Stimulated activated CD8-positive, alpha-beta memory T cell treated with anti-CD3 and anti-CD28 coated beads, Interleukin-15, amount 100 ng/mL, for 24 hours (primary cell): ENCODE data around the gene GXYLT2.

ENCODE experiments used
- DNase-seq: peaks from one replicate; pipeline ENCODE4 v3.0.0-alpha.2; 2020; ENCODE audit warnings: low read depth

GXYLT2 gene

DNA sequence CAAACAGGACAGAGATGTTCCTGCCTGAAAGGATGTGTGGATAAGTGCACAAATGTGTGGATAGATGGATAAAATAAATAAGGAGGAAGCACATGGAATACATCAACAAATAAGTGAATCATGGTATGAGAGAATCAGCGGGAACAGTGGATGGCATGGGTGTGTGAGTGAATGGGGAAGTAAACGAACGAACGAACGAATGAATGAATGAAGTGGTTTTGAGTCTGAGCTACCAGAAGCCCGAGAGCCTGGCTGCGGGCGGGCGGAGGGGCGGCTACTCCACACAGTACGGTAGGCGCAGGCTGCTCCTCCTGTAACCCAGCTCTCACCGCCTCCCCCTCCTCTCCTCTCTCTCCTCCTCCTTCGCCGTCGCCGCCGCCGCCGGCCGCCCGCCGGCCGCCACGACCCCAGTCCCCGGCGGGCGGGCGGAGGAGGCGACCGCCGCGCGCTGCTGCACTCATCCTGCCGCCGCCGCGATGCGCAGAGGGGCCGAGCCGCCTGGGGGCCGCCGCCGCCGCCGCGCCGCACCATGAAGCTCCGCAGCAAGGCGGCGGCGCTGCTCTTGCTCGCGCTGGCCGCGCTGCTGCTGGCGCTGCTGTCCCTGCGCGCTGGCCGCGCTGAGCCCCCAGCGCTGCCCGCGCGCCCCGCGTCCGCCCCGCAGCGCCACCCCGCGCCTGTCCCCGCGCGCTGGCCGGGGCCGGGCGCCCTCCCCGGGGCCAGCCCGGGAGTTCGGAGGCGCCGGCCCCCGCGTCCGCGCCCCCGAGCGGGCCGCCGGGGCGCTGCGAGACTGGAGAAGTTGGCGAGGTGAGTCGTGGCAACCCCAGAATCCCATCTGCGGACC is at the start of gene GXYLT2:
GXYLT2 (plus strand) TSS at position 342 of the 841 bp plus-strand sequence; CDS start at position 530, 188 bp downstream.
- no peak for DNase-seq

GRCh38 chr3:72839057-72839456 is 48.8 kb upstream of the GXYLT2 start:
- no peak for DNase-seq

- no peak for DNase-seq
Measured at GRCh38 chr3:72844436-72844993, 43.3 kb upstream of the GXYLT2 start.

DNA sequence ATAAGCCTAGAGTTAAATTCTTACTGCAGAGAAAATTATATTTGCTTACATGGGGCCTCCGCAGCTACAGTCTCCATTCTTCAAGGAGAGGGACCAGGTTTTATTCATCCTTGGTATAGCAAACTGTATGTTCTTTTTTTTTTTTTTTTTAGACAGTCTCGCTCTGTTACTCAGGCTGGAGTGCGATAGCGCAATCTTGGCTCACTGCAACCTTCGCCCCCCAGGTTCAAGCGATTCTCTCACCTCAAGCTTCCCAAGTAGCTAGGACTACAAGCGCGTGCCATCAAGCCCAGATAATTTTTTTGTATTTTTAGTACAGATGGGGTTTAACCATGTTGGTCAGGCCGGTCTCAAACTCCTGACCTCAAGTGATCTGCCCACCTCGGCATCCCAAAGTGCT is 41.7 kb upstream of the GXYLT2 start:
- DNase-seq: no peak

DNA sequence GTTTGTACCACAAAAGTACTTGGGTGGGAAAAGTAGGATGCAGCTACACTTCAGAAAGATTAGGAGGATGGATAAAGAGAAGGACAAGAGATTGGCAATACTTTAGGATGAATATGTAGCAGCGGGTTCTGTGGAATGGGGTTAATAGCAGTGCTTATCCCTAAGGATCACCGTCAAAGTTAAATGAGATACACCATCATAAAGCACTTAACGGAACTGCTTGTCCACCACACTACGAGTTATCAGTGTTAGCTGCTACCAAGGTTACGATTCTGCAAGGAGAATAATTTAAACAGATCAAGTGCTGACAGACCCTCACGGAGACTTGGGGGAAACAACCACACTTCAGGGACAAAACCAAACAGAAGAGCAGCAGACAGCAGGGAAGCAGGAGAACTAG is 40.6 kb upstream of the GXYLT2 start:
- DNase-seq: no peak

DNA sequence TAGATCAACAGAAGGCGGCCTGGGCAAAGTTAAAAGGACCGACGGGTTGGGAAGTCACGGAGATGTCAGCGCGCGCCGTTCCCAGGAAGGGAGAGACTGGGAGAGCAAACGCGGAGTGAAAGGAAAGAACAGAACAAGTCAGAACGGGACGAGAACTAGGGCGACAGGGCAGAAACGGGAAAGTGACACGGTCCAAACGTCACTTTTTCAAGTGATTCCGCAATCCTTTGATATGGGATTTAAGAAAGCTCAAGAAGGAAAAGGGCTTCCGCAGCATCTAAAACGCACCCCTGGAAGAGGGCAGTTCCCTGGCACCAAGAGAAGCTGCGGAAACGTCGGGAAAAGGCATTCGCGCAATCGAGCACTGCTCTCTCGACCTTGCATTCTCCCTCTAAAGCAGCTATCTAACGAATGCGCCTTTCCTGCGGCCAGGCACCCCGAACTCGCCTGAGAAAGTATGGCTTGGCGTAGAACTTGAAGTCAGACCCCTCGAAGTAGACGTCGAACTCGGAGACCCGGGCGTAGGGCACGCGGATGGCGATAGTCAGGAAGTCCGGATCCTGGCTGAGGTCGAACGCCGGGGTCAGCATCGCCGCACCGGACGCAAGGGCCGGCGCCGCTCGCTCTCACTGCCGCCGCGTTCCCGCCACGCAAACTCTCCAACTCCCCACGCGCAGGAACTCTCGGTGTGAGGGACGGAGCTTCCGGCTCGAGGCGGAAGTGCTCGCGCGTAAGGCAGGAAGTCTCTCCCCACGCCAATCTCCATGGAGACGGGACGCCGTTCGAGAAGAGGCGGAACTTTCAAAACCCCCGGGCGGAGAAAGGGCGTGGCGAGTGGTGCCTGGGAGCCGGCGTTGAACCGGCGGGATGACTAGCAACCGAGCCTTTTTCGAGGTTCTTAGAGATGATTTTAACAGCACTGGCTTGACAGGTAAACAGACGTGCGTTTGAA is 39.8 kb upstream of the GXYLT2 start, which contains the start of gene SHQ1:
SHQ1 (minus strand) TSS at position 695 of the 952 bp plus-strand sequence; CDS start at position 590, 105 bp downstream.
- peak; percentile 80 for DNase-seq

DNA sequence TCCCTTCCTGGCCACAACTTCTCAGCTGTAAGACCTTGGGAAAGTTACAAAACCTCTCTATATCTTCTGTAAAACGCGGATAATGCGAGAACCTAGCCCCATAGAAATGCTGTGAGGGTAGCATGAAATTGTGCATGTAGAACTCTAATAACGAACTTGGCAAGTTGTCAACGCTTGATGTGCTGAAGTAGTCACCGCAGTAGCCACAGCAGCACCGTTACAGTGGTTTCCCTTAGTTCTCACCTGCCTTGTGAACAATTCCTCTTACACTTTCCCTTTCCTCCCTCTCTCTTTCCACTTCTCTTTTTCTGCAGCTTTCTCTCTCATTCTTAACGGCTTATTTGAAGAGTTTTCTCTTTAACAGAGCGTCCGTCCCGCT is 39.2 kb upstream of the GXYLT2 start:
- no peak for DNase-seq

GRCh38 chr3:72855001-72855400 is 32.8 kb upstream of the GXYLT2 start:
- no peak for DNase-seq

DNA sequence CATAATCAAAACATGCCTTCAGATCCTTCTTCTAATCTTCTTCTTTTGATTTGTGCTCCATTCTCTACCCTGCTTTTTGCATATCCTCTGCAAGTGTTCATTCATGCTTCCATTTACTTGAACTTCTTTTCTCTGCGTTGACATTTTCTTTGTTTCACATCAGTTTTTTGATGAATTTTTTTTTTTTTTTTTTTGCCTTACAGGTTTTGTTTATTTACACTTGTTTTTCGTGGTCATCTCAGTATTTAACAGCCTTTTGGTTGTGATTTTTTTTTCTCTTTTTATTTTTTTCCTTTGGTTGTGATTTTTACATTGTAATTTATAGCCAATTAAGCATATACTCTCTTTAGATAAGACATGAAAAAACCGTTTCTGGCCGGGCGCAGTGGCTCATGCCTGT is 27.8 kb upstream of the GXYLT2 start:
- no peak for DNase-seq

DNA sequence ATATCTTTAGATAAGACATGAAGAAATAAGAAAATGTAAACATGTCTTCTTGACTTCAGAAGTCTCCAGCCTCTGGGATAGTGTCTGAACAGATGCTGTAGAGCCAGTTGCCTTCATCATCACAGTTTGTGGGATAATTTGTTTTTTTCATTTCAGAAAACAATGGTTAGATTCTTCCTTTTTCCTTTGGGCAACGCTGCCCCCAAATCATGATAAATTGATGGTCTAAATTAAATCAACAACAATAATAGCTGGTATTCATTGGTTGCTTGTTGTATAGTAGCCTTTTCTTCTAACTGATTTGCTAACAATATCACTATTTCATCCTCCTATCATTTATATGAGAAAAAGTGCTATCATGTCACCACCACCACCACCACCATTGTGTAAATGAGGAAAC is 27.0 kb upstream of the GXYLT2 start:
- no peak for DNase-seq

DNA sequence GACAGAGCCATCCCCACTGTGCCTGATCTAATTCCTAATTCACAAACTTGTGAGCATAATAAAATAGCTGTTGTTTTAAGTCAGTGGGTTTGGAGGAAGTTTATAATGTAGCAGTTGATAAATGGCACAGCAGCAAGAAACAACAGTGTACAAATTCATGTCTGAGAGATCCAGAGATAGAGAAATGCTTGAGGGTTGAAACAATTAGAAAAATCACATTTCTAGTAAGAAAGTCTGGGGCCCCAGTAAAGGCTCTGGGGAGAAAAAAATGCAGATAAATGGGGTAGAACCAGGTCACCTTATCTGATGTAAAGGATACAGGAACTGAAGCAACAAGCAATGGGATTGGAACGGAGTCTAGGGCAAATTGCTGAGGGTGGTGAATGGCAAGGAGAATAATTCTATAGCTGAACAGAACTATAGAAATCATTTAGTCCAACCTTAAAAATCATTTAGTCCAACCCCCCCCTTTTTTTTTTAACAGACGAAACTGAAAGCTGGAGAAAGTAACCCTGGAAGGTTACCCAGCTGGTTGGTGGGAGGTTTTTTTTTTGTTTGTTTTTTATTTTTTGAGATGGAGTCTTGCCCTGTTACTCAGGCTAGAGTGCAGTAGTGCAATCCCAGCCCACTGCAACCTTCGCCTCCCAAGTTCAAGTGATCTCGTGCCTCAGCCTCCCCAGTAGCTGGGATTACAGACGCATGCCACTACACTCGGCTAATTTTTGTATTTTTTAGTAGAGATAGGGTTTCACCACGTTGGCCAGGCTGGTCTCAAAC is 25.3 kb upstream of the GXYLT2 start:
- no peak for DNase-seq

- no peak for DNase-seq
Measured at GRCh38 chr3:72872183-72872582, 15.7 kb upstream of the GXYLT2 start.

DNA sequence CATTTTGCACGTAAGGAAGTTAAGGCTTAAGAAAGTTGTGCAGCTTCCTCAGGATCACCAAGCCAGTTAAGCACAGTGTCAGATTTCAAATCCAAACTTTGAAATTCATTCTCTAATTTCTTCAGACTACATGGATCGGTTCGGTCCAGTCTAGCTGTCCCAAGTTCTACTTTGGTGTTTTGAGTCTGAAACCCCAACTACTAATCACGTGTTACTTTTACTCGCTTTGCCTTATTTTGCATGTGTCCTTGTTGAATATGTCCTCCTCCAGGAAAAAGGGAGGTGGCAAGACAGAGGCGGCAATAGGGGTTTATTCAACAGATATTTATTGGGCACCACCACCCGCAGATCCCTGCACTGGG is 522 bp upstream of the GXYLT2 start:
- no peak for DNase-seq

DNA sequence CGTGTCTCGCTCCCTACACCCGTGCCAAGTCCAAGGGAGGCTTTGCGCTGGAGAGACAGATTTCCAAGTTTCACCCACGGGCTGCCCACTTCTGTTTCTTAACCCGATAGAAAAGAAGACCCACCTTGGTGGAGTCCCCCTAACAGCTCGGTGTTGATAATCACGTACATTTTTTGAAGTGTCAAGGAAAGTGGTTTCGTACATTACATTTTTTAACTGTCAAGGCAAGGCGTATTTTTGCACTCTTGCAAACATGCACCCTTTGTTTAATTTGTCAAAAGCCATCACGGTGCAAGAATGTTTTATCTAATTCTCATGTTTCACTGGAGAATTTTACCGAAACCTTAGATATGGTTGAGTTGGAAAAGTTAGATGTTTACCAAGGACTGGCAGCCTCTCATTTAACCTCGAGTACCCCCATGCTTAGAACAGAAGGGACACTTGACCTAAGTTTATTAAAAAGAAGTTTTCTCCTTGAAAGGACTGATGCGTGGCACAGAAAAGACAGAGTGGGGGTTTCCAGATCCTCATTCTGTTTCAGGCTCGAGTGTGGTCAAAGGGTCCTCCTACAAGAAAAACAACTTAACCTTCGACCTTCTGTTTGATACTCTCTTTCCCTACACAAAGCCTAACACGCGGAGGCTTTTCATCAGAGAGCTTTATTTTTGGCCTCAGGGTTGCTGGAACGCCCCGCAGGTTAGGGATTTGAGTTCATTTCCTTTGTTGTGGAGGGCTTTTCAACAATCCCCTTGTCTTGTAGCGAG is 882 bp downstream of the GXYLT2 start:
- no peak for DNase-seq

DNA sequence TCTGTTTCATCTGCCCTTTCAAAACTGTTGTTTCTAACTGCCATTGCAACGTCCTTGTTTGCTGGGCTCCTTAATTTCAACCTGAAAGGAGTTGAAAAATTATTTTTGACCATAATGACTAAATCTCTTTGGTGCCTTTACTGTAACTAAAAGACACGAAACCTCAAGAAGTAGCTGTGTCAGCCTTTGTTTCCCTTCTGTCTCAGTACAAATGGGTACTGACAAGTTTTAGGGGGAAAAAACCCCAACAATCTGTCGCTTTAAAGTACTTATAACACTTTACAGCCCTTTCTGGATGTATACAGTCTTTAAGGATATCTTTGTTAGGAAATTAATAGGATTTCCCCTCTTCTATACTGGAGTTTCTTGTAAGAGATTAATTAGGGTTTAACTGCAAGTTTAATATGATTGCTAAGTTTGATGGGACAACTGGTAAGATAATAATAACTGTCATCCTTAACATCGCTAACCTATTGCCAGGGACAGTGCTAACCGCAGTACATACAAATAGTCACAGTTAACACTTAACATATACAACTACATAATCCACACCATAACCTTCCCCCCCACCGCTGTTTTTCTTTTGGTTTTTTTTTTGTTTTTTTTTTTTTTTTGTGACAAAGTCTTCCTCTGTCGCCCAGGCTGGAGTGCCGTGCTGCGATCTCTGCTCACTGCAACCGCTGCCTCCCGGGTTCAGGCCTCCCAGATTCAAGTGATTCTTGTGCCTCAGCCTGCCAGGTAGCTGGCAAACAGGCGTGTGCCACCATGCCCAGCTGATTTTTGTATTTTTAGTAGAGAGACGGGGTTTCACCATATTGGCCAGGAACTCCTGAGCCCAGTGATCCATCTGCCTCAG is 1.7 kb downstream of the GXYLT2 start:
- DNase-seq: no peak

DNA sequence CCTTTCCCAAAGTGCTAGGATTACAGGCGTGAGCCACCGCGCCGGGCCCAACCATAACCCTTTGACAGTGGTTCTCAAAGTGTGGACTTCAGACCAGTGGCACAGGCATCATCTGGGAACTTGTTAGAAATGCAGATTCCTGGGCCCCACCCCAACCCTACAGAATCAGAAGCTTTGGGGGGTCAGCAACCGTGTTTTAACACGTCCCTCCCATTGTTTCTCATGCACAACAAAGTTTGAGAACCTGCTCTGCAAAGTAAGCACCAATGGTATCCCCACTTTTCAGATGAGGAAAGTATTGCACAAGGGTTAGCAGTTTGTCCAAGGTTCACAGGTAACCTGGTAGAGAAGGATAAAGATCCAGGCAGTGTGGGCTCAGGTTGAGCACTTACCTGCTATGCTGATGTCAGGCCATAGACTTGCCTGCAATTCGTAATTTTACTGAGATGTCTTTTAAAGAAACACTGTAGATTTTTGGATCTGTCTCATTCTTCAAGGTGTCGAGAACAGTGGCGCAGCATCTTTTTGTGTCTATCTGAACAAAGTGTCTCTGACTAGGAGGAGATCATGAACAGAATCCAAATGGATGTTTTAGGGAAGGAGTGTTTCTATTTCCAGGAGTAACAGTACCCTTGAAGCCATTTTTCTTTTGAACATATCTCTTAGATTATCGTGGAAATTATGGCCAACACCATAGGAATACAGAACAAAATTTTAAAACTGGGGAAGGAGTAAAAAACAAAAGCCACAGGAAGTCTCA is 2.5 kb downstream of the GXYLT2 start:
- no peak for DNase-seq

GRCh38 chr3:72891053-72891855 is 3.4 kb downstream of the GXYLT2 start:
- DNase-seq: no peak

DNA sequence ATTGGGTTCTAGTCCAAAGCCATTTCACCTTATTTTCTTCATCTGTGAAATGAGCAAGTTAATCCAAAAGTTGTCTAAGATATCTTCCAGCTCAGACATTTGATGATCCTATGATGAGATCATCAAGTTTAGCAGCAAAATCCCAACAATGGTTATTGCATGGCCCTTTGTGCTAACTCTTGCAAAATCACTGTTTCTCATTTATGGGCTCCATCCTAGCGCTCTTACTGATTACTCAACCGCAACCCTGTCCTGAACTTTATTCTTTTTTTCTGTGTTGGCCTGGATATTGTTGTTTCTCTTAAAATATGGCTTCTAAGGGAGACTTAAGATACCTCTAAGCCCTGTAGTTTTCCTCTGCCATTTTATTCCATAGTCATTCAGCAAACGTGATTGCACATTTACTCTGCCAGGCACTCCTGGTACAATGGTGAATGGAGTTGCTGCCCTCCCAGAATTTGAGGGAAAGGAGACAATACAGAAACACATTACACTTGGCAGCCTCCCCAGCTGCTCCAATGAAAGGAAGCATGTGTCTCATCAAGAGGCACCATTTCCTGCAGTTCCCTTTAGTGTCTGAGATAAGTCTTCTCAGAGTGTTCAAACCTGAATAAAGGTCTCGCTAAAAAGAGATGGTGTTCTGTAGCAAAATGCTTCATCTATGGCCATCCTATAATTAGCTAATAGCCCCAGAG is 4.4 kb downstream of the GXYLT2 start:
- DNase-seq: no peak
